HTERT RPE-1 (cell line): ENCODE results near the gene ZNF488.

Experiments used
- in situ Hi-C: fragments of 300-500 bp; cut with MboI; formaldehyde crosslinking; loops from 4 replicates; pipeline ENCODE4 v1.14.3; 2020; ENCODE audit warnings: low sequenced_read_pairs

Gene ZNF488

GRCh38 chr10:47367646-47368045 is 16.4 kb downstream of the ZNF488 start:
- in situ Hi-C loops: no loop called here

DNA sequence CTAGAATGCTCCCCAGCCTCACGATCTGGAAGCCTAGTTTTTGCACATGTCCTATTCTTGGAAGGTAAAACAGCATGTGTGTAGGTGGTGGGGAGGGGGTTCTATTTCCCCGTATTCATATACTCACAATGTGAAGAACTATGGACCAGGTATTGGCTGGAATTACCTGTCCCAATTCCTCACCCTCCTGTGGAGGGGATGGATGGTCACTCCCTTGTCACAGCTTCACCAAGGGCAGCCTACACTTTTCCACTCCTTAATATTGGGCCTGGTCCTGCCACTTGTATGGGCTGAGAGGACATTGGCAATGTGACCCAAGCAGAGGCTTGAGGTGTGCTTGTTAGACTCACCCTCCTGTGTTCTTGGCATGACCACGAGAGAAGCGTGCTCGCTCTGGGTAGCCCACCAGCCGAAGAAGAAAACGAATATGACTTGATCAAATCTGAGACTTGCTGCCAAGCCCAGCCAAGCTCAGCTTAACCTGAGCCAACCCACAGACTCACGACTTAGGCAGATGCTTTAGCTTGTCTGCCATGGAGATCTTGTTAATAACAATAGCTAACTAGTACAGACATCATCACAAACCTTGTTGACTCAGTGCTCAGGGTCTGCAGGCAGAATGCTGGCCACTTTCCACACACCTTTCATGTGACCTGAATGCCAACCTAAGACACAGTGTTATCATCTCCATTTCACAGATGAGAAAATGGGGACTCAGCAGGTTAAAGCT is 17.2 kb downstream of the ZNF488 start:
- in situ Hi-C loops: no loop called here

GRCh38 chr10:47366181-47366631 is 17.9 kb downstream of the ZNF488 start:
- in situ Hi-C loops: no loop called here

- in situ Hi-C loops: no loop called here
These were observed 18.5 kb downstream of the ZNF488 start for GRCh38 chr10:47365431-47366180.

- in situ Hi-C loops: no loop called here
These were observed 19.2 kb downstream of the ZNF488 start for GRCh38 chr10:47364911-47365310.

GRCh38 chr10:47364366-47364765 is 19.7 kb downstream of the ZNF488 start:
- in situ Hi-C loops: no loop called here

GRCh38 chr10:47363781-47364180 is 20.3 kb downstream of the ZNF488 start:
- in situ Hi-C loops: no loop called here

GRCh38 chr10:47362199-47362598 is 21.9 kb downstream of the ZNF488 start:
- in situ Hi-C loops: no loop called here

DNA sequence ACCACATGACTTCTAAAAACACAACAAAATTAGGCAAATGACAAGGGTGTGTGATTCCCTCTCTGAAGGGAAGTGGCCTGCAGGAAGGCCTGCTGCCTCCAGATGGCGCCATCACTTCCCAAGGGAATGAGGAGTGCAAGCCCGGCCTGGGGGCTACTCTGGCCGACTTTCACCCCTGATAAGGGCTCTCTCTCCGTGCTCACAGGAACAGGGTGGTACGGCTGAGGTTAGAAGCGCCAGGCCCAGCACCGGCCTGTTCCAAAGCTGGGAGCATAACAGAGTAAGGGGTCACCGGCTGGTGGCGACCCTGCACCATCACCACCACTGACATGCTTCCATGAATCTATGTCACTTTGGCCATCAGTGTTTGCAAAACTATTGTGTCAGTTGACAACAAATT is 22.8 kb downstream of the ZNF488 start:
- in situ Hi-C loops: no loop called here

DNA sequence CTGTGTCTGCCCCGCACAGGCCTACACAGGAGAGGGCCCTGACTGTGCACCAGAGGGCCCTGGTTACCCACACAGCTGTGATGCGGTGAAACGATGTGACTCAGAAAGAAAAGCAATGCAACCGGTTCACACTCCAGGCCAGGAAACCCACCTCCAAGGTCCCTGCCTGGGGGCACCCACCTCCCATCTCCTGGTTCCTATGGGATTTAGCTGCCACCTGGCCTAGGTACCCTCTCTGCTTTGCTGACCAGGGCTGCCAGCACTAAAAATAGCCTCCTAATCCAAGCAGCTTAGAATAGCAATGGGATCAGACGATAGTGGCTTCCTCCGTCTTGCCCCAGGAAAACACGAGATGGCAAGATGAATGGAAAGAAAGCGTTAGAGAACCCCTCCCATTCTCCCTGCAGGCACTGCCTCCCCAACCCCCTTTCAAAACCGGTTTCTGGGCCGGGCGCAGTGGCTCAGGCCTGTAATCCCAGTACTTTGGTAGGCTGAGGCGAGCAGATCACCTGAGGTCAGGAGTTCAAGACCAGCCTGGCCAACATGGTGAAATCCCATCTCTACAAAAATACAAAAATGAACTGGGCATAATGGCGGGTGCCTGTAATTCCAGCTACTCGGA is 23.6 kb downstream of the ZNF488 start:
- in situ Hi-C loops: no loop called here

GRCh38 chr10:47359626-47360418 is 24.3 kb downstream of the ZNF488 start:
- in situ Hi-C loops: no loop called here

- in situ Hi-C loops: no loop called here
These were observed 25.0 kb downstream of the ZNF488 start for GRCh38 chr10:47359101-47359500.

GRCh38 chr10:47358457-47358856 is 25.6 kb downstream of the ZNF488 start:
- in situ Hi-C loops: no loop called here

DNA sequence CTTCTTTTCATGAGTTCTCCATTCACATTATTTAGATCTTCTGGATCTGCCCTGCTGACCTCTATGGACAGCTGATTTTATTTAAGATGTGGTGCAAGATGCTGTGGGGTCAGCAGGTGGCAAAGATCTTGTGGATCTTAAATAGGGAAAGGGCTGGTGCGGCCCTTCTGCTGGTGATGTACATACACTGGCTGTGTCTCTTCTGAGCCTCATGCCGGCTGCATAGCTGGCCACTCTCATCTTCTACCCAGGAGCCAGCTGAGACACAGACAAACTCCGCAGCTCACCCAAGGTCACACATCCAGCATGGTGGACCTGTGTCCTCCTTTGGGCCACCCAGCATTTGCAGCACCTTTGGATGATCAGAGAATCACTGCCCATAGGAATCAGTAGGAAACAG is 26.2 kb downstream of the ZNF488 start:
- in situ Hi-C loops: no loop called here

- in situ Hi-C loops: no loop called here
These were observed 26.9 kb downstream of the ZNF488 start for GRCh38 chr10:47357131-47357582.

GRCh38 chr10:47356708-47357107 is 27.4 kb downstream of the ZNF488 start:
- in situ Hi-C loops: no loop called here

DNA sequence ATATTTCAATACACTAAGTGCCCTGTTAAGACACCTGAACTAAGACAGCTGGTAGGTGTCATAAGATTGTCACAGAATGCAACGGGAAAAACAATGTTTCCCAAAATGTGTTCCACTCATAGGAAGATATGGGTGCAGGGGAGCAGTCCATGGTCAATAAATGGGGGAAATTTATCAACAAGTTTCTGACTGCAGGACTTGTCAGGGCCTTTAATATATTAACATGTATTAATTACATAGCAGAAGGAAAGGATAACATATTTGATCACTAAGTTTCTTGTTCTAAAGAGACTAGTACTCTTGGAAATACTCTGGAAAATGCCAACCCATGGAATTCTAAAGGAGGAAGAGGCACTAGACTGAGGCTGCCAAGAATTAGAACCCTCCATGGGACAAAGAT is 29.2 kb downstream of the ZNF488 start:
- in situ Hi-C loops: no loop called here

DNA sequence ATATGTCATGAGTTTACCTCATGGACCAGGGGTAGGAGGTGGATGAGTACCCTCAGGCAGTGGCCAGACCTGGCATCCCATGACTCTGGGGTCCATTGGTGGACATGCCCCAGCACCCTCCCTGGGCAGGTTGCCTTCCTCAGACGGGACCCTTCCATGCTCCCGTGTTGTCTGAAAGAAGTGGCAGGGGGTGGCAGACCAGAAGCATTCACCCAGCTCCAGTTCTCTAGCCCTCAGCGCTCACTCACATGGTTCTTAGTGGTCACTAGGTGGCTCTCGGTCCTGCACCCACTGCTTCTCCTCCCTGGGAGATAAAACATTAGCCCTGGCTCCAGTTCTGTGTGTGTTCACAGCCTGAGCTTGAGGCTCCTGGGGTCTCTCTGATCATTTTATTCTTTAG is 29.9 kb downstream of the ZNF488 start:
- in situ Hi-C loops: no loop called here

DNA sequence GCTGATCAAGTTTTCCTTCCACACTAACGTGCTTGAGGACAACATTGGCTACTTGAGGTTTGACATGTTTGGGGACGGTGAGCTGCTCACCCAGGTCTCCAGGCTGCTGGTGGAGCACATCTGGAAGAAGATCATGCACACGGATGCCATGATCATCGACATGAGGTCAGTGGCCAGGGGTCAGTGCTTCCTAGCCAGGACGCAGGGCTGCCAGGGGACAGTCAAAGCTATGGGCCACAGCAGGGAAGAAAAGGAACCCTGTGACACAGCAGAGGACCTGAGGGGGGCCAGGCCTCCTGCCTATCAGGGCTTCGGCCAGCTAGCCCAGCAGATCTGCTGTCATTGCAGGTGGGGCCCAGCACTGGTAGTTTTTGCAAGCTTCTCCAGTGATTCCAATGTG is 30.7 kb downstream of the ZNF488 start:
- in situ Hi-C loops: no loop called here

GRCh38 chr10:47351899-47352815 is 31.9 kb downstream of the ZNF488 start:
- in situ Hi-C loops: no loop called here
